Measurements from ENCODE around the gene BAX. TPM values are rescaled to one million over a fixed set of nuclear protein-coding genes. Genes with fewer than 3 reads are reported as not detected.

Gene BAX
- total and polyA plus RNA-seq, 2 of the 13 experiments (the other 11 are each of a cell fraction or from before 2014, with no cell fraction given) = 139 to 176 TPM

GRCh38 chr19:48907671-48908070 lies 47.0 kb upstream of the BAX start (continued):
- TF ChIP-seq KLF6 (CRISPR knock-in tag; IDR thresholded peaks at IDR 0.05) (no peak), MXD1 (CRISPR knock-in tag; IDR thresholded peaks at IDR 0.05) (no peak), ZNF747 (CRISPR knock-in tag; IDR thresholded peaks at IDR 0.05; ENCODE audit: borderline replicate concordance) (no peak), ZNF44 (CRISPR knock-in tag; IDR thresholded peaks at IDR 0.05) (no peak), CENPBD1 (CRISPR knock-in tag; IDR thresholded peaks at IDR 0.05; ENCODE audit: borderline replicate concordance, low read depth) (no peak), ESRRA (CRISPR knock-in tag; IDR thresholded peaks at IDR 0.05; ENCODE audit: low read depth) (peak; percentile 95), EHMT2 (IDR thresholded peaks at IDR 0.05; ENCODE audit: borderline replicate concordance, low read depth, low read length) (no peak), ZNF737 (CRISPR knock-in tag; IDR thresholded peaks at IDR 0.05; ENCODE audit: borderline replicate concordance) (no peak), ZNF101 (CRISPR knock-in tag; IDR thresholded peaks at IDR 0.05; ENCODE audit: borderline replicate concordance, low read depth) (no peak), TEAD2 (CRISPR knock-in tag; IDR thresholded peaks at IDR 0.05) (no peak), ZNF674 (CRISPR knock-in tag; IDR thresholded peaks at IDR 0.05; ENCODE audit: low read depth) (no peak), KLF15 (CRISPR knock-in tag; IDR thresholded peaks at IDR 0.05; ENCODE audit: borderline replicate concordance) (no peak), NONO (IDR thresholded peaks at IDR 0.05) (no peak), NONO (CRISPR knock-in tag; conservative IDR thresholded peaks at IDR 0.05) (peak; percentile 77), HDAC1 (CRISPR knock-in tag; IDR thresholded peaks at IDR 0.05) (peak; percentile 70), ZBTB25 (CRISPR knock-in tag; IDR thresholded peaks at IDR 0.05) (peak; percentile 62; the same call in 1 of the 2 replicates), ZNF597 (CRISPR knock-in tag; IDR thresholded peaks at IDR 0.05) (no peak), ZZZ3 (CRISPR knock-in tag; IDR thresholded peaks at IDR 0.05; ENCODE audit: borderline replicate concordance) (no peak), ATF2 (CRISPR knock-in tag; IDR thresholded peaks at IDR 0.05) (peak; percentile 88), MYPOP (CRISPR knock-in tag; IDR thresholded peaks at IDR 0.05) (0 out of 2 replicates have a peak, but pooled peaks have one; percentile 35), MIXL1 (CRISPR knock-in tag; IDR thresholded peaks at IDR 0.05) (peak; percentile 65)
